Stimulated activated CD4-positive, alpha-beta T cell treated with anti-CD3 and anti-CD28 coated beads, Interleukin-2, amount 100 ng/mL, for 48 hours (primary cell): ENCODE data around the gene FAM43B.

Source experiments
- DNase-seq, 2 donors: peaks; one replicate each; pipeline ENCODE4 v3.0.0-alpha.2; 2020

Gene FAM43B

GRCh38 chr1:20593756-20594155 is 41.4 kb downstream of the FAM43B start:
- no peak for DNase-seq

GRCh38 chr1:20594746-20595145 is 42.4 kb downstream of the FAM43B start:
- no peak for DNase-seq

- DNase-seq = no peak
Observed at GRCh38 chr1:20596106-20596505, 43.7 kb downstream of the FAM43B start.

- DNase-seq = no peak
Observed at GRCh38 chr1:20597650-20598049, 45.3 kb downstream of the FAM43B start.

GRCh38 chr1:20600156-20600555 is 47.8 kb downstream of the FAM43B start:
- no peak for DNase-seq

- no peak for DNase-seq
Observed at GRCh38 chr1:20601129-20601825, 48.9 kb downstream of the FAM43B start.

- no peak for DNase-seq
Observed at GRCh38 chr1:20602851-20603450, 50.6 kb downstream of the FAM43B start.

GRCh38 chr1:20603504-20604464 is 51.4 kb downstream of the FAM43B start:
- no peak for DNase-seq
